PFSK-1 (cell line): Measurements from ENCODE around the gene GRID1.

Experiments
- FOXP2 ChIP-seq: optimal IDR thresholded peaks from 2 replicates; pipeline ENCODE3; 2011; ENCODE audit warnings: borderline replicate concordance, control low read depth, inconsistent platforms; ENCODE audit not compliant: insufficient read depth; ENCODE audit errors: extremely low read length, extremely low read depth
- POLR2AphosphoS5 ChIP-seq: IDR thresholded peaks from 2 replicates; pipeline ENCODE4 v1.6.1; 2012; ENCODE audit warnings: low read depth, mild to moderate bottlenecking, control low read depth, low read length, moderate library complexity
- REST ChIP-seq, 2 experiments: IDR thresholded peaks; 2 replicates each; pipeline versions ENCODE4 v1.6.1 to v1.8.0; 2011 to 2012; ENCODE audit warnings: low read depth in 2 of 2, low read length in 2 of 2, control low read depth in 1 of 2, inconsistent platforms in 1 of 2, mild to moderate bottlenecking in 1 of 2, moderate library complexity in 1 of 2; ENCODE audit not compliant: insufficient read depth in 1 of 2
- SIN3A ChIP-seq: IDR thresholded peaks from 2 replicates; pipeline ENCODE4 v1.6.1; 2012; ENCODE audit warnings: mild to moderate bottlenecking, low read length, moderate library complexity, borderline replicate concordance; ENCODE audit not compliant: insufficient read depth
- TAF1 ChIP-seq: IDR thresholded peaks from 2 replicates; pipeline ENCODE4 v1.6.1; 2012; ENCODE audit warnings: low read length, control low read depth, borderline replicate concordance; ENCODE audit not compliant: insufficient read depth

The GRID1 gene

GRCh38 chr10:85596389-85596788 is 770.2 kb downstream of the GRID1 start:
- TF ChIP-seq FOXP2 (no peak), REST (IDR thresholded peaks at IDR 0.05; ENCODE audit: insufficient read depth in 1 of 2, low read depth in 2 of 2, low read length in 2 of 2) (no peak), TAF1 (no peak), POLR2AphosphoS5 (no peak), SIN3A (no peak)

- TF ChIP-seq SIN3A (no peak), POLR2AphosphoS5 (no peak), FOXP2 (no peak), TAF1 (no peak), REST (IDR thresholded peaks at IDR 0.05; ENCODE audit: insufficient read depth in 1 of 2, low read depth in 2 of 2, low read length in 2 of 2) (no peak)
These were observed 772.4 kb downstream of the GRID1 start for GRCh38 chr10:85594239-85594638.

GRCh38 chr10:85593226-85593772 is 773.3 kb downstream of the GRID1 start:
- TF ChIP-seq TAF1 (no peak), SIN3A (no peak), POLR2AphosphoS5 (no peak), REST (IDR thresholded peaks at IDR 0.05; ENCODE audit: insufficient read depth in 1 of 2, low read depth in 2 of 2, low read length in 2 of 2) (no peak), FOXP2 (no peak)

- TF ChIP-seq TAF1 = no peak
- TF ChIP-seq SIN3A = no peak
- TF ChIP-seq REST (IDR thresholded peaks at IDR 0.05; ENCODE audit: insufficient read depth in 1 of 2, low read depth in 2 of 2, low read length in 2 of 2) = no peak
- no peak for TF ChIP-seq POLR2AphosphoS5
- TF ChIP-seq FOXP2 = no peak
These were observed 785.2 kb downstream of the GRID1 start for GRCh38 chr10:85581371-85581770.

GRCh38 chr10:85580585-85580984 is 786.0 kb downstream of the GRID1 start:
- TF ChIP-seq SIN3A = no peak
- no peak for TF ChIP-seq REST (IDR thresholded peaks at IDR 0.05; ENCODE audit: insufficient read depth in 1 of 2, low read depth in 2 of 2, low read length in 2 of 2)
- TF ChIP-seq TAF1 = no peak
- TF ChIP-seq POLR2AphosphoS5 = no peak
- TF ChIP-seq FOXP2 = no peak
